VCaP (cell line): ENCODE measurements around the gene KHSRP.

Experiments used
- H3K27ac ChIP-seq: fragments of 450-650 bp; 2 replicates; pipeline ENCODE4 v1.5.1; 2017
- CTCF ChIP-seq: fragments of 450-650 bp; conservative IDR thresholded peaks from 2 replicates; pipeline ENCODE4 v1.5.1; 2017; ENCODE audit warnings: mild to moderate bottlenecking, moderate library complexity

KHSRP gene

GRCh38 chr19:6424195-6424938 lies at the start of gene KHSRP:
KHSRP (minus strand) TSS chr19:6424811; CDS start chr19:6424701, 110 bp downstream.
- no peak for TF ChIP-seq CTCF
- peak within 1 kb of the TSS; percentile 74 for H3K27ac ChIP-seq

- no peak overlapping the region for H3K27ac ChIP-seq
- TF ChIP-seq CTCF = no peak
Measured at GRCh38 chr19:6473647-6474046, 49.0 kb upstream of the KHSRP start.

- no peak overlapping the region for H3K27ac ChIP-seq
- TF ChIP-seq CTCF = no peak
Measured at GRCh38 chr19:6472713-6473112, 48.1 kb upstream of the KHSRP start.

GRCh38 chr19:6471076-6471475 lies 46.5 kb upstream of the KHSRP start:
- TF ChIP-seq CTCF = no peak
- H3K27ac ChIP-seq = no peak overlapping the region

GRCh38 chr19:6470173-6470572 lies 45.6 kb upstream of the KHSRP start:
- no peak for TF ChIP-seq CTCF
- no peak overlapping the region for H3K27ac ChIP-seq

GRCh38 chr19:6467384-6467783 lies 42.8 kb upstream of the KHSRP start:
- H3K27ac ChIP-seq = no peak overlapping the region
- no peak for TF ChIP-seq CTCF

- TF ChIP-seq CTCF = no peak
- H3K27ac ChIP-seq = no peak overlapping the region
Measured at GRCh38 chr19:6466526-6467248, 42.1 kb upstream of the KHSRP start.
